HG03558 (cell line): ENCODE measurements around the gene TNPO3.
A peak's percentile ranks its signal among the peaks of the same experiment; 100 is the strongest.

Source experiments
- ATAC-seq: cut with Tn5 transposase; IDR thresholded peaks from one replicate; pipeline ENCODE4 v1.9.1; 2021; ENCODE audit warnings: moderate number of reproducible peaks; ENCODE audit not compliant: unreplicated experiment; ENCODE audit errors: extremely low read depth

TNPO3 gene

GRCh38 chr7:129054438-129055293 is at the start of gene TNPO3:
Gene TNPO3 (minus strand): TSS chr7:129055111. CDS start chr7:129054770, 341 bp downstream.
- peak; percentile 41 for ATAC-seq

GRCh38 chr7:129103561-129104324 is 48.8 kb upstream of the TNPO3 start:
- no peak for ATAC-seq

GRCh38 chr7:129101746-129102145 is 46.8 kb upstream of the TNPO3 start:
- no peak for ATAC-seq

GRCh38 chr7:129100827-129101166 is 45.9 kb upstream of the TNPO3 start:
- ATAC-seq = no peak

GRCh38 chr7:129098409-129099084 is 43.6 kb upstream of the TNPO3 start:
- ATAC-seq = no peak

GRCh38 chr7:129095258-129095657 is 40.3 kb upstream of the TNPO3 start:
- no peak for ATAC-seq

- ATAC-seq = no peak
Measured at GRCh38 chr7:129094501-129094900, 39.6 kb upstream of the TNPO3 start.

GRCh38 chr7:129093867-129094456 is 39.1 kb upstream of the TNPO3 start:
- no peak for ATAC-seq

- no peak for ATAC-seq
Measured at GRCh38 chr7:129091484-129092002, 36.6 kb upstream of the TNPO3 start.

GRCh38 chr7:129090300-129090907 is 35.5 kb upstream of the TNPO3 start:
- ATAC-seq = no peak

GRCh38 chr7:129089521-129090212 is 34.8 kb upstream of the TNPO3 start:
- ATAC-seq = peak; percentile 58

GRCh38 chr7:129084801-129085551 is 30.1 kb upstream of the TNPO3 start:
- no peak for ATAC-seq

GRCh38 chr7:129083525-129083924 is 28.6 kb upstream of the TNPO3 start:
- no peak for ATAC-seq

- ATAC-seq = no peak
Measured at GRCh38 chr7:129078455-129078854, 23.5 kb upstream of the TNPO3 start.

- ATAC-seq = no peak
Measured at GRCh38 chr7:129076886-129077285, 22.0 kb upstream of the TNPO3 start.

- ATAC-seq = no peak
Measured at GRCh38 chr7:129074994-129075393, 20.1 kb upstream of the TNPO3 start.

GRCh38 chr7:129074361-129074871 is 19.5 kb upstream of the TNPO3 start:
- ATAC-seq = no peak

- ATAC-seq = no peak
Measured at GRCh38 chr7:129073738-129074137, 18.8 kb upstream of the TNPO3 start.
